OCI-LY7 (cell line): ENCODE results near the gene LTB4R. TPM values are rescaled to one million over a fixed set of nuclear protein-coding genes. Genes with fewer than 3 reads are reported as not detected.

Experiments
- BruUV-seq: library from RNA; stranded (reverse); fragments of 400-500 nt; replicated peaks from 2 replicates; lab custom pipeline; 2021; lab: Mats Ljungman, UMichigan
- CTCF ChIA-PET: fragments of 300-600 bp; sonication (Branson Sonifier 250); formaldehyde crosslinking; loops from one replicate; lab custom pipeline; 2022; ENCODE audit warnings: antibody characterized with exemption; ENCODE audit not compliant: unreplicated experiment; lab: Charles Lee
- POLR2A ChIA-PET: fragments of 300-600 bp; sonication (Branson Sonifier 250); formaldehyde crosslinking; loops from one replicate; lab custom pipeline; 2022; ENCODE audit warnings: antibody characterized with exemption; lab: Charles Lee
- DNase-seq: peaks from one replicate; pipeline ENCODE4 v3.0.0-alpha.2; 2015; ENCODE audit warnings: low spot score
- H2AFZ ChIP-seq: fragments of 200-600 bp; sonication (generic), shearing (Covaris generic); 2 replicates; pipeline ENCODE4 v1.6.1; 2014; ENCODE audit warnings: mild to moderate bottlenecking, antibody characterized with exemption, low read length, moderate library complexity
- H3K27ac ChIP-seq: fragments of 200-600 bp; sonication (generic); 2 replicates; pipeline ENCODE4 v1.5.1; 2014; ENCODE audit warnings: mixed run types, low read depth, mild to moderate bottlenecking, moderate library complexity, low read length, inconsistent platforms; ENCODE audit not compliant: poor library complexity, severe bottlenecking
- H3K36me3 ChIP-seq: fragments of 200-600 bp; sonication (generic); 2 replicates; pipeline ENCODE4 v1.6.1; 2014; ENCODE audit warnings: mild to moderate bottlenecking, antibody characterized with exemption, low read length, moderate library complexity, mixed read lengths; ENCODE audit not compliant: insufficient read depth
- H3K4me1 ChIP-seq: fragments of 200-600 bp; sonication (generic); 2 replicates; pipeline ENCODE4 v1.5.1; 2014; ENCODE audit warnings: mild to moderate bottlenecking, low read length; ENCODE audit not compliant: insufficient read depth, poor library complexity, severe bottlenecking
- H3K4me2 ChIP-seq: fragments of 200-600 bp; sonication (generic); 2 replicates; pipeline ENCODE4 v1.6.1; 2014; ENCODE audit warnings: mild to moderate bottlenecking, low read length
- H3K4me3 ChIP-seq: fragments of 200-600 bp; sonication (generic); 2 replicates; pipeline ENCODE4 v1.5.1; 2014; ENCODE audit warnings: mild to moderate bottlenecking, low read depth, low read length; ENCODE audit not compliant: poor library complexity, severe bottlenecking
- H3K79me2 ChIP-seq: fragments of 200-600 bp; sonication (generic); 2 replicates; pipeline ENCODE4 v1.6.1; 2016; ENCODE audit warnings: low read depth, mild to moderate bottlenecking, low read length, moderate library complexity, mixed read lengths; ENCODE audit not compliant: insufficient read depth
- H3K9me2 ChIP-seq: fragments of 200-600 bp; sonication (generic); 2 replicates; pipeline ENCODE4 v1.6.1; 2016; ENCODE audit warnings: mild to moderate bottlenecking, low read length, mixed read lengths; ENCODE audit not compliant: insufficient read depth
- H3K9me3 ChIP-seq: fragments of 200-600 bp; sonication (generic); 2 replicates; pipeline ENCODE4 v1.6.1; 2014; ENCODE audit warnings: mild to moderate bottlenecking, mixed run types, low read length, mixed read lengths
- H4K20me1 ChIP-seq: fragments of 200-600 bp; sonication (generic); 2 replicates; pipeline ENCODE4 v1.6.1; 2014; ENCODE audit warnings: mild to moderate bottlenecking, antibody characterized with exemption, low read length, moderate library complexity, mixed read lengths; ENCODE audit not compliant: insufficient read depth
- EZH2phosphoT487 ChIP-seq: fragments of 200-600 bp; sonication (generic); IDR thresholded peaks from 2 replicates; pipeline ENCODE4 v1.6.1; 2018; ENCODE audit warnings: low read depth, borderline replicate concordance, mild to moderate bottlenecking, mixed run types, antibody characterized with exemption, low read length, moderate library complexity, mixed read lengths
- intact Hi-C: fragments of 100-400 bp; cut with micrococcal nuclease; formaldehyde crosslinking; loops from one replicate; pipeline ENCODE4 v1.10.0; 2022; ENCODE audit not compliant: unreplicated experiment
- small RNA-seq: library from RNA; depleted of rRNA; stranded (forward); fragments of <200 nt; gene quantifications from one replicate; pipeline ENCODE3, GENCODE V24; 2014
- total RNA-seq, 2 experiments: library from RNA; depleted of rRNA in 1 of 2; stranded (reverse); fragments of >200 nt in 1 of 2; shearing (Covaris generic) in 1 of 2; gene quantifications; 2 replicates each; pipeline ENCODE4 v1.2.3, GENCODE V29; 2014 to 2022
- TF ChIP-seq, protein P1 (sequence below): fragments of 200-600 bp; sonication (generic); conservative IDR thresholded peaks from 2 replicates; pipeline ENCODE4 v1.5.1; 2014; ENCODE audit warnings: mild to moderate bottlenecking, antibody characterized with exemption, low read length, moderate library complexity, mixed read lengths

The LTB4R gene
- total RNA-seq, 2 experiments from 2014 or later = 15.8 to 28.3 TPM

DNA sequence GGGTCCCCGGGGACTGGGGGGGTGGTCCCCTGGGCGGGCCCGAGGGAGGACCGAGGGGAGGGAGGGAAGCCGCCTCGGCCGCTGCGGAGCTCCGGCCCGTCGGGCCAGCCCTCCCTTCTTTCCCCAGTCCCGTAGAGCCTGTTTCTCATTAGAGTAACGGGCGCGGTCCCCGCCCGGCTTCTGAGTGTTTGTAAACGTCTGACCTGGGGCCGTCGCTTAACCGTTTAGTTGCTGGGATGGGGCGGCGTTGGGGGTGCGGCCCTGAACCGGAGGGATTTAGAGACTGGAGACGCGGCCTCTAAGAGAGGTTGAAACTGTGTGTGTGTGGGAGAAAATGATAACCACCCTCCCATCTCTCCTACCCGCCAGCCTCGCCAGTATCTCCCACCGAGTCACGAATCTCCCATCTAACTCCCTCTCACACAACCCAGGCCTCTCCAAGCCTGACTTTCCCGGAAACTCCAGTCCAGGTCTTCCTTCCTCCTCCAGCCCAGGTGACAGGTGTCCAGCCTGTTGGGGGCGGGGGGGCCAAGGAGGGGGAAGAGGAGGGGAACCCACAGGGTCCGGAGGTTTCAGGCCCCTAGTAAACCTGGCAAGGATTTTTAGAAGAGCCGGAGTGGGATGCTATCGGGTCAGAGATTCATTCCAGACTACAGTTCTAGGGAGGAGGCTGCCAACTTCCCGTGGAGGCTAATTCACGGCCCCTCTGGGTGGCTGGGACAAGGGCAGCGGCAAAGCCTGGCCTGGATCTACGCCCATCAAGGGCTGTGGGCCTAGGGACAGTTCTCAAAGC, 55.6 kb downstream of the LTB4R start:
- intact Hi-C loops = loop anchor here (1.0 to 10.0 kb wide), 5 partner anchors 45 to 802 kb away; partner anchors contain the start of genes AP1G2, PSME2, RNF31 and TINF2
- Histone ChIP-seq H3K36me3 (no peaks in the 10 kb centered on the region), H3K4me2 (peak overlapping the region; percentile 99), H3K4me1 (peaks cover 29% of the 10 kb centered on the region), H3K4me3 (peak overlapping the region; percentile 91), H2AFZ (peak overlapping the region; percentile 81), H3K27ac (peak overlapping the region; percentile 93), H3K9me2 (no peaks in the 10 kb centered on the region), H4K20me1 (no peaks in the 10 kb centered on the region), H3K79me2 (peaks cover 3% of the 10 kb centered on the region; the same call in 1 of the 2 replicates), H3K9me3 (no peaks in the 10 kb centered on the region)
- POLR2A ChIA-PET = interaction anchor here (0.9 to 2.1 kb wide), 5 partner anchors 58 to 97 kb away, joined by 3 to 24 read pairs (median 9); partner anchors contain the start of genes CBLN3 and KHNYN
- TF ChIP-seq, protein P1, sequence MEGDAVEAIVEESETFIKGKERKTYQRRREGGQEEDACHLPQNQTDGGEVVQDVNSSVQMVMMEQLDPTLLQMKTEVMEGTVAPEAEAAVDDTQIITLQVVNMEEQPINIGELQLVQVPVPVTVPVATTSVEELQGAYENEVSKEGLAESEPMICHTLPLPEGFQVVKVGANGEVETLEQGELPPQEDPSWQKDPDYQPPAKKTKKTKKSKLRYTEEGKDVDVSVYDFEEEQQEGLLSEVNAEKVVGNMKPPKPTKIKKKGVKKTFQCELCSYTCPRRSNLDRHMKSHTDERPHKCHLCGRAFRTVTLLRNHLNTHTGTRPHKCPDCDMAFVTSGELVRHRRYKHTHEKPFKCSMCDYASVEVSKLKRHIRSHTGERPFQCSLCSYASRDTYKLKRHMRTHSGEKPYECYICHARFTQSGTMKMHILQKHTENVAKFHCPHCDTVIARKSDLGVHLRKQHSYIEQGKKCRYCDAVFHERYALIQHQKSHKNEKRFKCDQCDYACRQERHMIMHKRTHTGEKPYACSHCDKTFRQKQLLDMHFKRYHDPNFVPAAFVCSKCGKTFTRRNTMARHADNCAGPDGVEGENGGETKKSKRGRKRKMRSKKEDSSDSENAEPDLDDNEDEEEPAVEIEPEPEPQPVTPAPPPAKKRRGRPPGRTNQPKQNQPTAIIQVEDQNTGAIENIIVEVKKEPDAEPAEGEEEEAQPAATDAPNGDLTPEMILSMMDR = no peak
- TF ChIP-seq EZH2phosphoT487 = no peak
- no TSS peak for BruUV-seq
- peak; percentile 98 for DNase-seq
- CTCF ChIA-PET = interaction anchor here (0.6 to 2.3 kb wide), 5 partner anchors 25 to 232 kb away, joined by 3 to 24 read pairs (median 8); no protein-coding TSS in a partner anchor

Small RNA genes within 50 kb of the gene (small RNA-seq; reads per million reads assigned to genes)
- not detected for gene RF00026

Other genes starting within 250 kb of the LTB4R start
Only the 30 nearest of the 33 such genes appear.
- gene DCAF11, start 196.7 kb upstream of the LTB4R start, total RNA-seq (2014; rRNA removed; shearing (Covaris generic)) = 75.5 and 79.2 TPM in 2 replicates
- 63.6 and 77.3 TPM in 2 replicates for gene DCAF11, start 196.7 kb upstream of the LTB4R start, total RNA-seq (2022)
- 3.1 and 4.6 TPM in 2 replicates for gene NRL, start 196.6 kb upstream of the LTB4R start, total RNA-seq (2014; rRNA removed; shearing (Covaris generic))
- gene NRL, start 196.6 kb upstream of the LTB4R start, total RNA-seq (2022) = 7.5 and 8.1 TPM in 2 replicates
- 0.28 TPM in 2 replicates for gene FITM1, start 180.8 kb upstream of the LTB4R start, total RNA-seq (2014; rRNA removed; shearing (Covaris generic))
- 0.97 and 1.4 TPM in 2 replicates for gene FITM1, start 180.8 kb upstream of the LTB4R start, total RNA-seq (2022)
- gene PSME1, start 175.3 kb upstream of the LTB4R start, total RNA-seq (2014; rRNA removed; shearing (Covaris generic)) = 187 and 213 TPM in 2 replicates
- 146 and 149 TPM in 2 replicates for gene PSME1, start 175.3 kb upstream of the LTB4R start, total RNA-seq (2022)
- gene EMC9, start 169.9 kb upstream of the LTB4R start, total RNA-seq (2014; rRNA removed; shearing (Covaris generic)) = 73.2 and 74.8 TPM in 2 replicates
- 72.0 and 72.9 TPM in 2 replicates for gene EMC9, start 169.9 kb upstream of the LTB4R start, total RNA-seq (2022)
- gene PSME2, start 164.9 kb upstream of the LTB4R start, total RNA-seq (2014; rRNA removed; shearing (Covaris generic)) = 254 and 290 TPM in 2 replicates
- gene PSME2, start 164.9 kb upstream of the LTB4R start, total RNA-seq (2022) = 176 and 188 TPM in 2 replicates
- gene RNF31, start 164.0 kb upstream of the LTB4R start, total RNA-seq (2014; rRNA removed; shearing (Covaris generic)) = 37.8 and 66.1 TPM in 2 replicates
- gene RNF31, start 164.0 kb upstream of the LTB4R start, total RNA-seq (2022) = 57.8 and 58.1 TPM in 2 replicates
- 35.1 and 40.7 TPM in 2 replicates for gene IRF9, start 150.2 kb upstream of the LTB4R start, total RNA-seq (2014; rRNA removed; shearing (Covaris generic))
- 36.2 and 39.1 TPM in 2 replicates for gene IRF9, start 150.2 kb upstream of the LTB4R start, total RNA-seq (2022)
- 4.3 and 9.8 TPM in 2 replicates for gene REC8, start 139.4 kb upstream of the LTB4R start, total RNA-seq (2014; rRNA removed; shearing (Covaris generic))
- 12.6 and 14.2 TPM in 2 replicates for gene REC8, start 139.4 kb upstream of the LTB4R start, total RNA-seq (2022)
- 48.4 and 59.2 TPM in 2 replicates for gene IPO4, start 122.7 kb upstream of the LTB4R start, total RNA-seq (2014; rRNA removed; shearing (Covaris generic))
- gene IPO4, start 122.7 kb upstream of the LTB4R start, total RNA-seq (2022) = 49.3 and 53.1 TPM in 2 replicates
- 23.4 and 31.3 TPM in 2 replicates for gene TM9SF1, start 116.1 kb upstream of the LTB4R start, total RNA-seq (2014; rRNA removed; shearing (Covaris generic))
- 23.1 and 27.8 TPM in 2 replicates for gene TM9SF1, start 116.1 kb upstream of the LTB4R start, total RNA-seq (2022)
- gene TSSK4, start 105.8 kb upstream of the LTB4R start, total RNA-seq (2014; rRNA removed; shearing (Covaris generic)) = not detected in 2 replicates
- 1.1 and 1.5 TPM in 2 replicates for gene TSSK4, start 105.8 kb upstream of the LTB4R start, total RNA-seq (2022)
- 48.5 and 65.7 TPM in 2 replicates for gene CHMP4A, start 98.0 kb upstream of the LTB4R start, total RNA-seq (2014; rRNA removed; shearing (Covaris generic))
- gene CHMP4A, start 98.0 kb upstream of the LTB4R start, total RNA-seq (2022) = 67.6 and 72.9 TPM in 2 replicates
- gene MDP1, start 95.4 kb upstream of the LTB4R start, total RNA-seq (2014; rRNA removed; shearing (Covaris generic)) = 21.5 and 23.2 TPM in 2 replicates
- 26.6 and 30.9 TPM in 2 replicates for gene MDP1, start 95.4 kb upstream of the LTB4R start, total RNA-seq (2022)
- 167 and 285 TPM in 2 replicates for gene NEDD8, start 79.1 kb upstream of the LTB4R start, total RNA-seq (2014; rRNA removed; shearing (Covaris generic))
- gene NEDD8, start 79.1 kb upstream of the LTB4R start, total RNA-seq (2022) = 174 and 182 TPM in 2 replicates
- gene GMPR2, start 78.6 kb upstream of the LTB4R start, total RNA-seq (2014; rRNA removed; shearing (Covaris generic)) = 39.4 and 51.4 TPM in 2 replicates
- gene GMPR2, start 78.6 kb upstream of the LTB4R start, total RNA-seq (2022) = 61.4 and 62.3 TPM in 2 replicates
- 63.9 and 70.1 TPM in 2 replicates for gene TINF2, start 68.9 kb upstream of the LTB4R start, total RNA-seq (2014; rRNA removed; shearing (Covaris generic))
- gene TINF2, start 68.9 kb upstream of the LTB4R start, total RNA-seq (2022) = 76.1 and 77.5 TPM in 2 replicates
- 3.0 and 5.2 TPM in 2 replicates for gene TGM1, start 48.3 kb upstream of the LTB4R start, total RNA-seq (2014; rRNA removed; shearing (Covaris generic))
- 5.4 and 7.0 TPM in 2 replicates for gene TGM1, start 48.3 kb upstream of the LTB4R start, total RNA-seq (2022)
- gene RABGGTA, start 39.9 kb upstream of the LTB4R start, total RNA-seq (2014; rRNA removed; shearing (Covaris generic)) = 16.7 and 24.3 TPM in 2 replicates
- gene RABGGTA, start 39.9 kb upstream of the LTB4R start, total RNA-seq (2022) = 27.3 and 29.7 TPM in 2 replicates
- 21.0 and 27.4 TPM in 2 replicates for gene DHRS1, start 11.7 kb upstream of the LTB4R start, total RNA-seq (2014; rRNA removed; shearing (Covaris generic))
- gene DHRS1, start 11.7 kb upstream of the LTB4R start, total RNA-seq (2022) = 34.9 and 35.6 TPM in 2 replicates
- 30.6 and 33.2 TPM in 2 replicates for gene NOP9, start 11.7 kb upstream of the LTB4R start, total RNA-seq (2014; rRNA removed; shearing (Covaris generic))
- 44.0 and 52.6 TPM in 2 replicates for gene NOP9, start 11.7 kb upstream of the LTB4R start, total RNA-seq (2022)
- not detected in 2 replicates for gene CIDEB, start 3.5 kb upstream of the LTB4R start, total RNA-seq (2014; rRNA removed; shearing (Covaris generic))
- 1.6 and 3.2 TPM in 2 replicates for gene CIDEB, start 3.5 kb upstream of the LTB4R start, total RNA-seq (2022)
- 15.7 and 18.2 TPM in 2 replicates for gene LTB4R2, start 1.4 kb upstream of the LTB4R start, total RNA-seq (2014; rRNA removed; shearing (Covaris generic))
- gene LTB4R2, start 1.4 kb upstream of the LTB4R start, total RNA-seq (2022) = 37.6 TPM in 2 replicates
- 0.26 and 2.0 TPM in 2 replicates for gene ADCY4, start 23.6 kb downstream of the LTB4R start, total RNA-seq (2014; rRNA removed; shearing (Covaris generic))
- gene ADCY4, start 23.6 kb downstream of the LTB4R start, total RNA-seq (2022) = 3.4 and 6.0 TPM in 2 replicates
- gene RIPK3, start 28.5 kb downstream of the LTB4R start, total RNA-seq (2014; rRNA removed; shearing (Covaris generic)) = 8.1 and 13.8 TPM in 2 replicates
- gene RIPK3, start 28.5 kb downstream of the LTB4R start, total RNA-seq (2022) = 14.5 and 18.8 TPM in 2 replicates
- 72.2 and 94.7 TPM in 2 replicates for gene NFATC4, start 56.7 kb downstream of the LTB4R start, total RNA-seq (2014; rRNA removed; shearing (Covaris generic))
- 96.6 and 130 TPM in 2 replicates for gene NFATC4, start 56.7 kb downstream of the LTB4R start, total RNA-seq (2022)
- gene NYNRIN, start 87.5 kb downstream of the LTB4R start, total RNA-seq (2014; rRNA removed; shearing (Covaris generic)) = 0.13 TPM in 2 replicates
- gene NYNRIN, start 87.5 kb downstream of the LTB4R start, total RNA-seq (2022) = not detected in 2 replicates
- gene CBLN3, start 118.2 kb downstream of the LTB4R start, total RNA-seq (2014; rRNA removed; shearing (Covaris generic)) = 1.2 and 2.0 TPM in 2 replicates
- gene CBLN3, start 118.2 kb downstream of the LTB4R start, total RNA-seq (2022) = 6.7 and 7.9 TPM in 2 replicates
- 50.8 and 56.1 TPM in 2 replicates for gene KHNYN, start 118.5 kb downstream of the LTB4R start, total RNA-seq (2014; rRNA removed; shearing (Covaris generic))
- gene KHNYN, start 118.5 kb downstream of the LTB4R start, total RNA-seq (2022) = 57.5 and 66.4 TPM in 2 replicates
- 51.4 and 54.0 TPM in 2 replicates for gene SDR39U1, start 131.3 kb downstream of the LTB4R start, total RNA-seq (2014; rRNA removed; shearing (Covaris generic))
- 101 and 103 TPM in 2 replicates for gene SDR39U1, start 131.3 kb downstream of the LTB4R start, total RNA-seq (2022)